Activated CD4-positive, alpha-beta T cell treated with anti-CD3 and anti-CD28 coated beads, Interleukin-2, amount 50 U/mL, for 48 hours (primary cell): Measurements from ENCODE around the gene DNAH9.

Source experiments
- DNase-seq, 2 experiments: peaks; one replicate each; pipeline ENCODE4 v3.0.0-alpha.2; 2020

The DNAH9 gene

GRCh38 chr17:11855306-11855705, 257.0 kb downstream of the DNAH9 start:
- no peak for DNase-seq

GRCh38 chr17:11857006-11857405, 258.7 kb downstream of the DNAH9 start:
- DNase-seq: no peak

- no peak for DNase-seq
Measured at GRCh38 chr17:11869680-11870394, 271.6 kb downstream of the DNAH9 start.

- DNase-seq: peak in 1 of 2 experiments; percentile 3
Measured at GRCh38 chr17:11871773-11872172, 273.5 kb downstream of the DNAH9 start.

GRCh38 chr17:11874756-11875155, 276.5 kb downstream of the DNAH9 start:
- no peak for DNase-seq

GRCh38 chr17:11880714-11881113, 282.4 kb downstream of the DNAH9 start:
- no peak for DNase-seq

GRCh38 chr17:11882716-11883115, 284.4 kb downstream of the DNAH9 start:
- DNase-seq: no peak

GRCh38 chr17:11885051-11885450, 286.8 kb downstream of the DNAH9 start:
- DNase-seq: no peak

- no peak for DNase-seq
Measured at GRCh38 chr17:11889266-11889665, 291.0 kb downstream of the DNAH9 start.

- DNase-seq: no peak
Measured at GRCh38 chr17:11893862-11894261, 295.6 kb downstream of the DNAH9 start.

GRCh38 chr17:11896199-11896598, 297.9 kb downstream of the DNAH9 start:
- DNase-seq: no peak

GRCh38 chr17:11898526-11899235, 300.4 kb downstream of the DNAH9 start:
- DNase-seq: no peak

GRCh38 chr17:11899537-11899942, 301.3 kb downstream of the DNAH9 start:
- DNase-seq: no peak

GRCh38 chr17:11900041-11900476, 301.8 kb downstream of the DNAH9 start:
- DNase-seq: no peak

- DNase-seq: no peak
Measured at GRCh38 chr17:11900655-11901054, 302.4 kb downstream of the DNAH9 start.

- DNase-seq: no peak
Measured at GRCh38 chr17:11901931-11902330, 303.7 kb downstream of the DNAH9 start.

GRCh38 chr17:11908711-11909146, 310.5 kb downstream of the DNAH9 start:
- DNase-seq: no peak

GRCh38 chr17:11909348-11909747, 311.1 kb downstream of the DNAH9 start:
- no peak for DNase-seq

- DNase-seq: no peak
Measured at GRCh38 chr17:11916091-11916490, 317.8 kb downstream of the DNAH9 start.

- no peak for DNase-seq
Measured at GRCh38 chr17:11917415-11917814, 319.1 kb downstream of the DNAH9 start.

- no peak for DNase-seq
Measured at GRCh38 chr17:11921296-11921695, 323.0 kb downstream of the DNAH9 start.

GRCh38 chr17:11922638-11923037, 324.4 kb downstream of the DNAH9 start:
- no peak for DNase-seq

- no peak for DNase-seq
Measured at GRCh38 chr17:11924076-11924475, 325.8 kb downstream of the DNAH9 start.

GRCh38 chr17:11925262-11926021, 327.2 kb downstream of the DNAH9 start:
- DNase-seq: no peak
